ENCODE measurements around the gene RGS8.
"Not testable (repeated sequence)": the region's sequence is repeated elsewhere in the genome, so short reads cannot be mapped to it uniquely, and the experiment has no call there.

RGS8 gene

GRCh38 chr1:182702826-182703524, 18.6 kb upstream of the RGS8 start:
- DNase-seq (ENCODE audit: low spot score), result no peak

- DNase-seq (ENCODE audit: low spot score), result no peak
These were observed 15.9 kb upstream of the RGS8 start for GRCh38 chr1:182700351-182700709.

GRCh38 chr1:182699393-182700350, 15.3 kb upstream of the RGS8 start:
- DNase-seq (ENCODE audit: low spot score), result no peak

- no peak for DNase-seq (ENCODE audit: low spot score)
These were observed 14.6 kb upstream of the RGS8 start for GRCh38 chr1:182698971-182699370.

DNA sequence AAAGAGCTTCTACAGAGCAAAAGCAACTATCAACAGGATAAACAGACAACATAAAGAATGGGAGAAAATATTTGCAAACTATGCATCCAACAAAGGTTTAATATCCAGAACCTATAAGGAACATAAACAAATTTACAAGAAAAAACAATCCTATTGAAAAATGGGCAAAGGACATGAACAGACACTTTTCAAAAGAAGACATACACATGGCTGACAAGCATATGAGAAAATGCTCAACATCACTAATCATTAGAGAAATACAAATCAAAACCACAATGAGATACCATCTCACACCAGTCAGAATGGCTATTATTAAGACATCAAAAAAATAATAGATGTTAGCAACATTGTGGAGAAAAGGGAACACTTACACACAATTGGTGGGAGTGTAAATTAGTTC, 8.8 kb upstream of the RGS8 start:
- DNase-seq (ENCODE audit: low spot score), result not testable (repeated sequence)

- DNase-seq (ENCODE audit: low spot score), result no peak
These were observed 6.6 kb upstream of the RGS8 start for GRCh38 chr1:182690886-182691443.

GRCh38 chr1:182688436-182689205, 4.2 kb upstream of the RGS8 start:
- no peak for DNase-seq (ENCODE audit: low spot score)

GRCh38 chr1:182687361-182687760, 3.0 kb upstream of the RGS8 start:
- DNase-seq (ENCODE audit: low spot score), result no peak

DNA sequence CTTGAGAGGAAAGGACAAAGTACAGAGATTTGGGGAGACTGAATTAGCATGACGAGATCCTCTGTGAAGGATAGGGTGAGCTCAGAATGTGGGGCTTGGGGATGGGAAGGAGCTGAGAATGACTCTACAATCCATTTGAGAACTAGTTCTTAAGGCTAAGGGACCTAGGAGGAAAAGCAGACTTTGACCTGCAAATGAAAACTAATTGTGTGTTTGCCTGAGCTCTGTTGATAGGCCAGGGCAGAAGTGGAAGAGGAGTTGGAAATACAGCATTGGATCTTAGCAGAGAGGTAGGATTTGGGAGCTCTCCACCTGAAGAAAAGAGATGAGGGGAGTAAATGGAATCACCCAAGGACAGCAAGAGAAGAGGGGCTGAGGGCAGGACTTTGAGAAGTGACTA, 2.1 kb upstream of the RGS8 start:
- DNase-seq (ENCODE audit: low spot score), result no peak

- DNase-seq (ENCODE audit: low spot score), result no peak
These were observed 828 bp upstream of the RGS8 start for GRCh38 chr1:182685215-182685614.

- DNase-seq (ENCODE audit: low spot score), result no peak
These were observed 1.4 kb downstream of the RGS8 start for GRCh38 chr1:182682898-182683501.

DNA sequence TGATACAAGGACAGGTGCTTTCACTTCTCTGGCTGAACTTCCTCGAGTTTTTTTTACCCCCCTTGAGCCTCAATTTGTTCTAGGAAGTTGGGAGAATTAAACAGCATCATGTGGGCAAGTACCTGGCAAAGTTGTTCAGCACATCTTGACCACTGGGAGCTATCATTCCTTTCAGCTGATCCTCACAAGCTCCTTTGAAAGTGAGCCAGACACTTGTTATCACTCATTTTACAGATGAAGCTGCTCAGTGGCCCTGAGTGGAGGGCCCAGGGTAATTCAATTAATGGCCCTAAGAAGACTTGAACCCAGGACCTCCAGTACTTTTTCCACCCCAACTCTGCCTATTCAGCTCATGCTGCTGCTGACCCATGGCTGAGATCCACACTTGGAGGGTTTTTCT, 2.0 kb downstream of the RGS8 start:
- no peak for DNase-seq (ENCODE audit: low spot score)

GRCh38 chr1:182681568-182681912, 2.8 kb downstream of the RGS8 start:
- no peak for DNase-seq (ENCODE audit: low spot score)

GRCh38 chr1:182680901-182681567, 3.4 kb downstream of the RGS8 start:
- DNase-seq (ENCODE audit: low spot score), result no peak

GRCh38 chr1:182680408-182680807, 4.0 kb downstream of the RGS8 start:
- DNase-seq (ENCODE audit: low spot score), result no peak

- DNase-seq (ENCODE audit: low spot score), result no peak
These were observed 4.7 kb downstream of the RGS8 start for GRCh38 chr1:182679684-182680083.

DNA sequence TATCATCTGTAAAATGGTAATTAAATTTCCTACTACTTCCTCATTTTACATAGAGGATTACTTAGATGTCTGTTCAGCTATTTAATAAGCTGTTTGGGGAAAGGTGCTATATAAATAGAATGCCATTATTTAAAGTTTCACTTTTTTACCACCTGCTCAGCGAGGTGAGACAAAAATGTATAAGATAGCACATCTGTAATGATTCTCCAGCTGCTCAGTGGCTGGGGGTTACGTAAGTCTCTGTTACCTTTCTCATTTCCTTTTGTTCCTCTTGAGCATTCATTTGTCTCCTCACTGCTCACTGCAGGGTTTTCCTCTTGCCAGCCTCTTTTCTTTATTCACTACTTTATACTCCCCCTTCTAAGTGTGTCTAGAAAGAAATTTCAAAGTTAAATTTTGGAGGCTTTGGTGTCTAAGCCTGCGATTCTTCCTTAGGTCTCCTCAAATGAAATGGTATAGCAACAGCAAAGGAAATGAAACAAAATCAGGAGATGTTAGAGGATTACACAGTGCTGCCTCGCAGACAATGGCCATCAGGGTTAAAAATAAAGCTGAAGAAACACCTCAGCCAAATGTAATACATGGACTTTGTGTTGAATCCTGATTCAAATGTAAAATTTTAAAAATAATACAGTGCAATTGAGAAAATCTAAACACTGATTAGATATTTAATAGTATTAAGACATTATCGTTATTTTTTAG, 6.8 kb downstream of the RGS8 start:
- DNase-seq (ENCODE audit: low spot score), result no peak

DNA sequence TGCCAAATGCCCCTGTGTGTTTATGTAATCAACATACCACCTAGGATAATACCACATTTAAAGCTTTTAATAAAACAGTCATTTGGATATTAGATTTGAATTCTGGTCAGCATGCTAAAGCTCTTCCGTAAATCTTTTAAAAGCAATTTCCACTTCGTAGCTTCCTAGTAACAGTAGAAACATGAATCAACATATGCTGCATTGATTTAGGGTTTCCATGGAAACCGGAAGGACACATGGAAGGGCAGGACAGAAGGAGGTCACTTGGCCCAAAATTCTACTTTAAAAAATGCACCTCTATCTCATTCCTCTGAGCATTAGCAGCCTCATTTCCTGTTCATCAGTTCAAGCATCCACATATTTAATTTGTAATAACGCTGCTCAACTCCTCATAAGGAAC, 8.1 kb downstream of the RGS8 start:
- no peak for DNase-seq (ENCODE audit: low spot score)

DNA sequence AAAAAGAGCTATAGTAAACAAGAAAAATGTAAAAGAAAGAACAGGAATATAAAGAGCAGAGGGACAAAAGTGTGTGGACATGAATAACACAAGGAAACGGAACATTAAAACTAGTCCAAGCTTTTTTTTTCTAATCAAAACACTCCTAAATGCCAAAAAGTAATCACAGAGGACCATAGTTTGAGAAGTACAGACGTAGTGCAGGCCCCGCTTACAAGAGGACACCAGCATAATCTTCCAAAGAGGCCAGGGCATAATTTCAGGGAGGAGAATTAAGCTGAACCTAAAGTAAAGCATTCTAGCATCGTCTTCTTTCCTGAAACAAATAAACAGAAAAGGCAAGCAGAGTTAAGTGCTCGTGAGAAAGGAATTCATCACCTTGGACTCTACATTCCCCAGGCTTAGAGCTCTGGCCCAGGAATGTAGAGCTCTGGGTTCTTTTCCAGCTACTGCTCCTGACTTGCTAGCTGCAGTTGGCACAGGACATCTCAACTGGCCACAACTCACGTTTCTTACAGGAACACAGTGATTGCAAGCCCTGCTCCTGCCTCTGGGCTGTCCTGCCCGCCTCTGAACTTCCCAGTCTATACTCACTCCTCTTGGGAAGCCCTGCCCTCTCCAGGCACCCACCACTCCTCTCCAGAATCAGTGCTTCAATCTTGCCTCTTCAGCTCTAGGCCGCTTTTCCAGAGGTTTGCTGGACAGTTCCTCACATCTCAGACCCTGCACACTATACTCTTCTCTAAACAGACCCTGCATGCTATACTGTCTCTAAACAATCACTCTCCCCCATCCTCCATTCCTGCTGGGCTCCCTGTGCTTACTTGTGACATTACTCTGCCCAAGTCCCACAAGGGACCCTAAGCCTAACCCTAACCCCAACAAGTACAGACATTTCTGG, 9.8 kb downstream of the RGS8 start:
- no peak for DNase-seq (ENCODE audit: low spot score)

DNA sequence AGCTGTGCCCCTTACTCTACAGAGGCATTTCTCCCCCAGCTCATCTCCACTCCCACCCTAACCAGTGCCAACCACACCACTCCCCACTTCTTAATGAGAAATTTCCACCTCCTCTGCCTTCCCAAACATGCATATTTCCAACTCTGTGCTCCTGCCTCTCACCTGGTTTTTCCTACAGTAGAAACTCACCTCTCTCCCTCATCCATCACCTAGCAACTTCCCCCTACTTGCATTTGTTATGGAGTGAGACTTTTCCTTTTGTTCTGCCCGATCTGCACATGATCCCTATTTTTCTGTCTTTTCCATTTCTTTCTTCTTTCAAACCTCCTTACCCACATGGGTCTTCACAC, 11.9 kb downstream of the RGS8 start:
- DNase-seq (ENCODE audit: low spot score), result no peak

Measured in globus pallidus (tissue), 1 donor.